GM21825 (cell line): ENCODE measurements around the gene ASB3.
"Not testable (repeated sequence)": the region's sequence is repeated elsewhere in the genome, so short reads cannot be mapped to it uniquely, and the experiment has no call there.

Experiments used
- ATAC-seq: cut with Tn5 transposase; IDR thresholded peaks from one replicate; pipeline ENCODE4 v1.9.1; 2021; ENCODE audit warnings: mild to moderate bottlenecking, moderate library complexity; ENCODE audit not compliant: unreplicated experiment

Gene ASB3

GRCh38 chr2:53744395-53745065 lies 42.2 kb downstream of the ASB3 start:
- ATAC-seq = no peak

- no peak for ATAC-seq
Measured at GRCh38 chr2:53740170-53740569, 46.6 kb downstream of the ASB3 start.

- ATAC-seq = no peak
Measured at GRCh38 chr2:53739032-53739431, 47.7 kb downstream of the ASB3 start.

- ATAC-seq = no peak
Measured at GRCh38 chr2:53737091-53737490, 49.7 kb downstream of the ASB3 start.

GRCh38 chr2:53729143-53729762 lies 57.5 kb downstream of the ASB3 start:
- no peak for ATAC-seq

GRCh38 chr2:53727921-53728320 lies 58.8 kb downstream of the ASB3 start:
- ATAC-seq = no peak

- no peak for ATAC-seq
Measured at GRCh38 chr2:53725662-53726061, 61.1 kb downstream of the ASB3 start.

- ATAC-seq = no peak
Measured at GRCh38 chr2:53724536-53724935, 62.2 kb downstream of the ASB3 start.

- not testable (repeated sequence) for ATAC-seq
Measured at GRCh38 chr2:53720944-53721343, 65.8 kb downstream of the ASB3 start.

- ATAC-seq = no peak
Measured at GRCh38 chr2:53715568-53715967, 71.2 kb downstream of the ASB3 start.

GRCh38 chr2:53711271-53711780 lies 75.4 kb downstream of the ASB3 start:
- no peak for ATAC-seq

- ATAC-seq = no peak
Measured at GRCh38 chr2:53708988-53709387, 77.8 kb downstream of the ASB3 start.

- ATAC-seq = no peak
Measured at GRCh38 chr2:53701221-53701620, 85.5 kb downstream of the ASB3 start.

GRCh38 chr2:53697686-53698085 lies 89.1 kb downstream of the ASB3 start:
- no peak for ATAC-seq

GRCh38 chr2:53697092-53697491 lies 89.7 kb downstream of the ASB3 start:
- ATAC-seq = no peak

GRCh38 chr2:53695575-53695974 lies 91.2 kb downstream of the ASB3 start:
- no peak for ATAC-seq

GRCh38 chr2:53694096-53694771 lies 92.5 kb downstream of the ASB3 start:
- no peak for ATAC-seq

- ATAC-seq = no peak
Measured at GRCh38 chr2:53690876-53691275, 95.9 kb downstream of the ASB3 start.

- ATAC-seq = no peak
Measured at GRCh38 chr2:53672881-53673522, 113.8 kb downstream of the ASB3 start.

- no peak for ATAC-seq
Measured at GRCh38 chr2:53670331-53670730, 116.4 kb downstream of the ASB3 start.

GRCh38 chr2:53668624-53669026 lies 118.1 kb downstream of the ASB3 start:
- no peak for ATAC-seq
